Gastrocnemius medialis (tissue), 4 donors: ENCODE measurements around the gene KIF26B. TPM values are rescaled to one million over a fixed set of nuclear protein-coding genes. Genes with fewer than 3 reads are reported as not detected.

ENCODE experiments used
- ATAC-seq, 2 donors: fragments of 150-250 bp; one replicate each; pipeline ENCODE4 v1.9.1; 2016
- DNase-seq, 2 donors: peaks; one replicate each; pipeline ENCODE4 v3.0.0-alpha.2; 2019
- H3K27ac ChIP-seq, 4 donors: fragments of 200-600 bp; sonication (generic); 1 replicate in 1 of 4; 2 replicates in 3 of 4; pipeline ENCODE4 v1.5.1; 2016 to 2018; ENCODE audit warnings: mild to moderate bottlenecking in 2 of 4, moderate library complexity in 1 of 4
- H3K27me3 ChIP-seq, 3 donors: fragments of 200-600 bp; sonication (generic) in 2 of 3; 1 replicate in 1 of 3; 2 replicates in 2 of 3; pipeline versions ENCODE4 v1.5.1 to v1.6.0; 2016 to 2019; ENCODE audit warnings: mild to moderate bottlenecking in 1 of 3, moderate library complexity in 1 of 3
- H3K36me3 ChIP-seq, 2 donors: fragments of 200-600 bp; sonication (generic) in 1 of 2; one replicate each; pipeline ENCODE4 v1.5.1; 2017 to 2018
- H3K4me1 ChIP-seq, 2 donors: fragments of 200-600 bp; sonication (generic) in 1 of 2; one replicate each; pipeline ENCODE4 v1.5.1; 2016 to 2017; ENCODE audit warnings: mild to moderate bottlenecking in 2 of 2
- H3K4me3 ChIP-seq, 4 donors: fragments of 200-600 bp; sonication (generic) in 3 of 4; 1 replicate in 1 of 4; 2 replicates in 3 of 4; pipeline ENCODE4 v1.5.1; 2016 to 2019; ENCODE audit warnings: mild to moderate bottlenecking in 2 of 4
- H3K9me3 ChIP-seq, 3 donors: fragments of 200-600 bp; sonication (generic) in 2 of 3; 1 replicate in 1 of 3; 2 replicates in 2 of 3; pipeline ENCODE4 v1.5.1; 2016 to 2019
- POLR2A ChIP-seq, 2 donors: fragments of 450-650 bp; IDR thresholded peaks; one replicate each; pipeline ENCODE4 v1.6.1; 2017; ENCODE audit warnings: antibody characterized with exemption in 2 of 2, mild to moderate bottlenecking in 2 of 2, moderate library complexity in 2 of 2
- in situ Hi-C, 4 donors: fragments of 200-750 bp; cut with MboI; loops; one replicate each; pipeline versions ENCODE4 v1.15.0 to v1.8.0; 2017; ENCODE audit warnings: low sequenced_read_pairs in 4 of 4
- intact Hi-C: fragments of 100-400 bp; cut with DNase I; formaldehyde crosslinking; loops from one replicate; pipeline ENCODE4 v1.15.1; 2023; ENCODE audit warnings: low total_unique reads
- total RNA-seq, 4 donors: library from RNA; depleted of rRNA; stranded (reverse); fragments of >200 nt; gene quantifications; one replicate each; pipeline versions ENCODE4 v1.1.0 to v1.2.3, GENCODE V29; 2016
- TF ChIP-seq, protein P1 (sequence below), 5 experiments: fragments of 450-650 bp in 3 of 5; fragments of 200-600 bp in 2 of 5; sonication (generic) in 2 of 5; IDR thresholded peaks in 4 of 5; conservative IDR thresholded peaks in 1 of 5; 1 replicate in 4 of 5; 2 replicates in 1 of 5; pipeline ENCODE4 v1.5.1; 2016 to 2019; ENCODE audit warnings: antibody characterized with exemption in 5 of 5, mild to moderate bottlenecking in 3 of 5, moderate library complexity in 3 of 5

Gene KIF26B
- total RNA-seq, 4 donors from 2014 or later: 0.02 to 0.20 (median 0.10) TPM; not detected in 1

DNA sequence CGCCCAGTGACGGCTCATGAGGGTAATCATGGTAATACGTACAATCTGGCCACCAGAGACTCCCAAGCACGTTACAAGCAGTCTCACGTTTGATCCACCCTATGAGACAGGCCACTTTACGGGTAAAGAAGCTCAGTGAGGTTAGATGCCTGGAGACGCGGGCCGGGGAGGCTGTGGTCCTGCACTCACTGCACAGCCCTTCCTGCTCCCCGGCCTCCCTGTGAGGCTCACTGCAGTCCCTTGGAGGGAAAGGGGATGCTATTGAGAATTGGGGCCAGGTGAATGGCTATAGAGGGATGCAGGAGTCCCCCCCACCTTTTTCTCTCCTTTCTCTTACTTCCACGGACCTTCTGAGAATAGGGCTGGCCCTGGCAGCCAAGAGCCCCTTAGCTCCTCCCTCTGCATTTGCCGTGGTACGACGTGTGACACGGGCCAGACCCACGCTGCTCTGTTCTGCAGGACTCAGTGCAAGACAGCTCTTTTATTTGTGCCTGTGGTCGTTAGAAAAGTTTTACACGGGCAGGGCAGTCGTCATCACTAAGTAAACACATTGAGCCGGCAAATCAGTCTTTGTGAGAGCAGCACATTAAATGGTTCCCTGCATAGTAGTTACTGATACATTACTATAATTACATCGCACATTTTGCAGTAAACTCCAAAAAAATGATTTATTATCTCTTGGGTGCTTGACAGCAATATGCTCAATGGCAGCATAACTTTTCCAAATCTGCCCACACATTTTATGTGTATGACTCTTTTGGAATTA is 18.8 kb downstream of the KIF26B start:
- Histone ChIP-seq H3K4me3 (no peak overlapping the region), H3K9me3 (no peaks in the 10 kb centered on the region), H3K27ac (no peak overlapping the region), H3K4me1 (no peaks in the 10 kb centered on the region), H3K27me3 (peaks cover 0 to 5% (median 3%) of the 10 kb centered on the region in 3 donors), H3K36me3 (no peaks in the 10 kb centered on the region)
- in situ Hi-C loops (loop anchor here in 3 of 4 donors (25.0 kb wide), 1 partner anchor 1314 kb away; no protein-coding TSS in a partner anchor), intact Hi-C loops (no loop called here)
- ATAC-seq: no peak
- no peak for DNase-seq
- no peak for TF ChIP-seq POLR2A (IDR thresholded peaks at IDR 0.05)
- TF ChIP-seq, protein P1, sequence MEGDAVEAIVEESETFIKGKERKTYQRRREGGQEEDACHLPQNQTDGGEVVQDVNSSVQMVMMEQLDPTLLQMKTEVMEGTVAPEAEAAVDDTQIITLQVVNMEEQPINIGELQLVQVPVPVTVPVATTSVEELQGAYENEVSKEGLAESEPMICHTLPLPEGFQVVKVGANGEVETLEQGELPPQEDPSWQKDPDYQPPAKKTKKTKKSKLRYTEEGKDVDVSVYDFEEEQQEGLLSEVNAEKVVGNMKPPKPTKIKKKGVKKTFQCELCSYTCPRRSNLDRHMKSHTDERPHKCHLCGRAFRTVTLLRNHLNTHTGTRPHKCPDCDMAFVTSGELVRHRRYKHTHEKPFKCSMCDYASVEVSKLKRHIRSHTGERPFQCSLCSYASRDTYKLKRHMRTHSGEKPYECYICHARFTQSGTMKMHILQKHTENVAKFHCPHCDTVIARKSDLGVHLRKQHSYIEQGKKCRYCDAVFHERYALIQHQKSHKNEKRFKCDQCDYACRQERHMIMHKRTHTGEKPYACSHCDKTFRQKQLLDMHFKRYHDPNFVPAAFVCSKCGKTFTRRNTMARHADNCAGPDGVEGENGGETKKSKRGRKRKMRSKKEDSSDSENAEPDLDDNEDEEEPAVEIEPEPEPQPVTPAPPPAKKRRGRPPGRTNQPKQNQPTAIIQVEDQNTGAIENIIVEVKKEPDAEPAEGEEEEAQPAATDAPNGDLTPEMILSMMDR (IDR thresholded peaks at IDR 0.05 in 4 of 5, conservative IDR thresholded peaks at IDR 0.05 in 1 of 5): no peak

DNA sequence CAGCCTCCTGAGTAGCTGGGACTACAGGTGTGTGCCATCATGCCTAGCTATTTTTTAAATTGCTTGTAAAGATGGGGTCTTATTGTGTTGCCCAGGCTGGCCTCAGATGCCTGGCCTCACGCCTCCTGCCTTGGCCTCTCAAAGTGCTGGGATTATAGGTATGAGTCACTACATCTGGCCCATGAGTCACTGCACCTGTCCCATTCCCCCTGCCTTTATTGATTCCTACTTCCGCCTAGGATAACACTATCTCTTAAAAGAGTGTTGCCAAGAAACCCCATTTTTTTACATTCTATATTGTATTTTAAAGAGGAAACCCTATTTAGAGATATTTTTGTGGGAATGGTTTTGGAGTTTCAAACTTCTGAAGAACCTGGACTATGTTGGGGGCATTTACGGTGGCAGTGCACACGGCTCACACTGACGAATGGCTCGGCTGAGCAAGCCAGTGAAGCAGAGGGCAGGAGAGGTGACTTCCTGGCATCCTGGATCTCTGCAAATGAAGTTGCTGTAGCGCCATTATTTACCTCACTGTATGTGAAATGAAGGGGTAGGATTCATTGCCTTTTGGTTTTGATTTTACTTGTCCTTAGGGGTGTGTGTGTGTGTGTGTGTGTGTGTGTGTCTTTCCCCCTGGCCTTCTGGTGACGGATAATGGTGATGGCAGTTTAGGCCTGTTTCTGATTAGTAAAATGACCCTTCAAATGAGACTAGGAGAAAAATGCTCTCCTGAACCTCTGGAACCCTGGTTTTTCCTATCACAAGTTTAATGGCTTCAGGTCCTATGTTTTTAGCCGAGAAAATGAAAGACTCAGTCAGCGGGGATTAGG is 22.5 kb downstream of the KIF26B start:
- Histone ChIP-seq H3K27ac (no peak overlapping the region), H3K36me3 (no peaks in the 10 kb centered on the region), H3K27me3 (peaks cover 0 to 5% (median 0%) of the 10 kb centered on the region in 3 donors), H3K4me3 (no peak overlapping the region), H3K9me3 (no peaks in the 10 kb centered on the region), H3K4me1 (no peaks in the 10 kb centered on the region)
- intact Hi-C loops: no loop called here
- DNase-seq (no peak), ATAC-seq (no peak)
- in situ Hi-C loops: no loop called here
- no peak for TF ChIP-seq POLR2A (IDR thresholded peaks at IDR 0.05)
- TF ChIP-seq, protein P1 (IDR thresholded peaks at IDR 0.05 in 4 of 5, conservative IDR thresholded peaks at IDR 0.05 in 1 of 5): no peak

DNA sequence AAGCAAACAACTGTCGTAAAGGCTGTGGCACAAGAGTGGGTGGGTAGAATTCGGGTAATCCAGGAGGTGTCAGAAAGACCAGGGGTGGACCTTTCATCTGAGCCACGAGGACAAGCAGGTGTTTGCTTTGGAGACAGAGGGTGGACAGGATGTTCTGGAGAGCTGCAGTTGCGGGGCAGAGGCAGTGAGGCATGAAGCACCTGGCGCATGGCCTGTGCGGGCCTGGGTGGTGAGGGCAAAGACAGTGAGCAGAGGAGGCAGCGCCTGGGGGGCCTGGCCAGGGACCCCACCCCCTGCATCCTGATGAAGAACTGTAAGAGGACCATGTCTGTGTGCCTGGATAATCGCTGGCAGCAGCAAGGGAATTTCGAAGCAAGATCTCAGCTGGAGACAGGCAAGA is 24.9 kb downstream of the KIF26B start:
- Histone ChIP-seq H3K27ac (no peak overlapping the region), H3K36me3 (no peaks in the 10 kb centered on the region), H3K9me3 (no peaks in the 10 kb centered on the region), H3K4me3 (no peak overlapping the region), H3K4me1 (no peaks in the 10 kb centered on the region), H3K27me3 (no peaks in the 10 kb centered on the region)
- intact Hi-C loops: no loop called here
- no peak for DNase-seq
- in situ Hi-C loops: no loop called here
- ATAC-seq: no peak
- TF ChIP-seq, protein P1 (IDR thresholded peaks at IDR 0.05 in 4 of 5, conservative IDR thresholded peaks at IDR 0.05 in 1 of 5): no peak
- TF ChIP-seq POLR2A (IDR thresholded peaks at IDR 0.05): no peak

DNA sequence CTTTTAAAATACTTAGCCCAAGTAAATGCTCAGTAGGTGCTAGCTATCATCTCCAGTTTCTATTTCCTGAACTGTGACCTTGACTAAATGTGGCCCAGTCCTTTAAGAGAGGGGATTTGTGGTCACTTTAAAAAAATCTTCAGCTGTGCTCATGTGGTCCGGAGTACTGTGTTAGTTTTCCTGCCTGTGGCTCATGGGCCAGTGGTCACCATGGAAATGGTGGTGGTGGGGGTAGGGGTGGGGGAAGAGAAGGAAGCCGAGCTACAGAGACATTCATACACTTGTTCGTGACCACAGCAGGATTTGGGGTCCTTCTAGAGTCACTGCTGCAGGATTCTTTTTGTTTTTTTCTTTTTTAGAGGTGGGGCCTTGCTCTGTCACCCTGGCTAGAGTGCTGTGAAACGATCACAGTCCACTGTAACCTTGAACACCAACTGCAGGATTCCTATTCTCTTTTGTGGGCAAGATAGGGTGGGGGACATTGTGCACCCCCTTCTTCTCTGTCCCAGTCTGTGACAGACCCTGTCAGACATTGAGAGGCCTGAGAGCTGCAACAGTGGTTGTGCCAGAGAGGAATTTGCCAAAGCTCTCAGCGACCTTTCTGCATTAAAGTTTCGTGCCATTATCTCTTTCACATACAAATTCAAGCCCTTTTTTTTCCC is 25.8 kb downstream of the KIF26B start:
- no peaks in the 10 kb centered on the region for H3K4me1 ChIP-seq
- intact Hi-C loops: no loop called here

More for the DNA sequence above, 25.8 kb downstream of the KIF26B start:
- in situ Hi-C loops: no loop called here
- Histone ChIP-seq H3K4me3 (no peak overlapping the region), H3K36me3 (no peaks in the 10 kb centered on the region), H3K9me3 (no peaks in the 10 kb centered on the region), H3K27ac (no peak overlapping the region), H3K27me3 (no peaks in the 10 kb centered on the region)
- DNase-seq (no peak), ATAC-seq (no peak)
- TF ChIP-seq POLR2A (IDR thresholded peaks at IDR 0.05): no peak
- TF ChIP-seq, protein P1 (IDR thresholded peaks at IDR 0.05 in 4 of 5, conservative IDR thresholded peaks at IDR 0.05 in 1 of 5): no peak
